HG02623 (cell line): ENCODE results near the gene AGPAT2.

Experiments used
- ATAC-seq: cut with Tn5 transposase; IDR thresholded peaks from one replicate; pipeline ENCODE4 v1.9.1; 2021; ENCODE audit warnings: moderate library complexity; ENCODE audit not compliant: unreplicated experiment

The AGPAT2 gene

GRCh38 chr9:136686794-136687711 lies at the start of gene AGPAT2:
TSS of gene AGPAT2 (minus strand) at chr9:136687457. CDS start at chr9:136687357, 100 bp downstream.
- ATAC-seq = peak; percentile 64

GRCh38 chr9:136735812-136736480 lies 48.7 kb upstream of the AGPAT2 start:
- no peak for ATAC-seq

- ATAC-seq = no peak
Observed at GRCh38 chr9:136734837-136735496, 47.7 kb upstream of the AGPAT2 start.

GRCh38 chr9:136733611-136734010 lies 46.4 kb upstream of the AGPAT2 start:
- ATAC-seq = no peak

- no peak for ATAC-seq
Observed at GRCh38 chr9:136732444-136733178, 45.4 kb upstream of the AGPAT2 start.

- no peak for ATAC-seq
Observed at GRCh38 chr9:136729926-136730325, 42.7 kb upstream of the AGPAT2 start.

- no peak for ATAC-seq
Observed at GRCh38 chr9:136729144-136729543, 41.9 kb upstream of the AGPAT2 start.

- ATAC-seq = peak; percentile 6
Observed at GRCh38 chr9:136728548-136729123, 41.4 kb upstream of the AGPAT2 start.

- ATAC-seq = peak; percentile 56
Observed at GRCh38 chr9:136728080-136728547, 40.9 kb upstream of the AGPAT2 start.

- no peak for ATAC-seq
Observed at GRCh38 chr9:136726631-136727191, 39.5 kb upstream of the AGPAT2 start.

- ATAC-seq = no peak
Observed at GRCh38 chr9:136726118-136726517, 38.9 kb upstream of the AGPAT2 start.

GRCh38 chr9:136725612-136726011 lies 38.4 kb upstream of the AGPAT2 start:
- ATAC-seq = no peak

GRCh38 chr9:136724772-136725171 lies 37.5 kb upstream of the AGPAT2 start:
- no peak for ATAC-seq

- ATAC-seq = no peak
Observed at GRCh38 chr9:136723989-136724388, 36.7 kb upstream of the AGPAT2 start.

- ATAC-seq = no peak
Observed at GRCh38 chr9:136723362-136723976, 36.2 kb upstream of the AGPAT2 start.

GRCh38 chr9:136722969-136723356 lies 35.7 kb upstream of the AGPAT2 start:
- ATAC-seq = no peak

- ATAC-seq = no peak
Observed at GRCh38 chr9:136722093-136722968, 35.1 kb upstream of the AGPAT2 start.

- ATAC-seq = no peak
Observed at GRCh38 chr9:136721339-136722092, 34.3 kb upstream of the AGPAT2 start.
